Keratinocyte (primary cell): ENCODE results near the gene OXNAD1. TPM values are rescaled to one million over a fixed set of nuclear protein-coding genes. Genes with fewer than 3 reads are reported as not detected.

Source experiments
- DNase-seq: peaks from one replicate; pipeline ENCODE4 v3.0.0-alpha.2; 2011; ENCODE audit warnings: low read depth, missing footprints, low spot score
- FAIRE-seq: peaks from 2 replicates; lab custom pipeline; 2011; peaks lifted over from hg19 to GRCh38; lab: Jason Lieb, UNC
- H2AFZ ChIP-seq: 2 replicates; pipeline ENCODE4 v1.6.0; 2012; ENCODE audit warnings: low read length, control low read depth, inconsistent platforms; ENCODE audit not compliant: control insufficient read depth
- H3K27ac ChIP-seq: 2 replicates; pipeline ENCODE4 v1.5.1; 2011; ENCODE audit warnings: low read length; ENCODE audit not compliant: control insufficient read depth, insufficient read depth
- H3K27me3 ChIP-seq: 3 replicates; pipeline ENCODE4 v1.6.0; 2011; ENCODE audit warnings: low read length; ENCODE audit not compliant: control insufficient read depth, insufficient read depth; ENCODE audit errors: extremely low read depth
- H3K36me3 ChIP-seq, 2 experiments: 2 replicates in 1 of 2; 3 replicates in 1 of 2; pipeline ENCODE4 v1.5.1; 2011; ENCODE audit warnings: low read length in 2 of 2, mild to moderate bottlenecking in 1 of 2; ENCODE audit not compliant: control insufficient read depth in 2 of 2, insufficient read depth in 2 of 2; ENCODE audit errors: extremely low read depth in 1 of 2
- H3K4me1 ChIP-seq: 3 replicates; pipeline ENCODE4 v1.5.1; 2011; ENCODE audit warnings: low read length; ENCODE audit not compliant: control insufficient read depth, insufficient read depth; ENCODE audit errors: extremely low read depth
- H3K4me2 ChIP-seq: 3 replicates; pipeline ENCODE4 v1.6.0; 2011; ENCODE audit warnings: low read depth, low read length; ENCODE audit not compliant: control insufficient read depth, insufficient read depth; ENCODE audit errors: extremely low read depth
- H3K4me3 ChIP-seq, 3 experiments: fragments of 200-600 bp in 1 of 3; sonication (generic) in 1 of 3; 2 replicates in 2 of 3; 3 replicates in 1 of 3; pipeline ENCODE4 v1.5.1; 2011 to 2016; ENCODE audit warnings: low read length in 3 of 3, mild to moderate bottlenecking in 3 of 3, control low read depth in 2 of 3, inconsistent platforms in 1 of 3, low read depth in 1 of 3, mixed read lengths in 1 of 3, mixed run types in 1 of 3, moderate library complexity in 1 of 3; ENCODE audit not compliant: control insufficient read depth in 2 of 3, insufficient read depth in 2 of 3; ENCODE audit errors: extremely low read depth in 1 of 3
- H3K79me2 ChIP-seq: 2 replicates; pipeline ENCODE4 v1.6.0; 2012; ENCODE audit warnings: low read length; ENCODE audit not compliant: control insufficient read depth, insufficient read depth
- H3K9ac ChIP-seq: 3 replicates; pipeline ENCODE4 v1.6.0; 2011; ENCODE audit warnings: low read length; ENCODE audit not compliant: control insufficient read depth, insufficient read depth; ENCODE audit errors: extremely low read depth
- H3K9me1 ChIP-seq: 3 replicates; pipeline ENCODE4 v1.6.0; 2011; ENCODE audit warnings: low read length; ENCODE audit not compliant: control insufficient read depth, insufficient read depth; ENCODE audit errors: extremely low read depth
- H3K9me3 ChIP-seq: 2 replicates; pipeline ENCODE4 v1.5.1; 2012; ENCODE audit warnings: low read depth, low read length; ENCODE audit not compliant: control insufficient read depth
- H4K20me1 ChIP-seq: 3 replicates; pipeline ENCODE4 v1.6.0; 2011; ENCODE audit warnings: low read length; ENCODE audit not compliant: control insufficient read depth, insufficient read depth; ENCODE audit errors: extremely low read depth
- EZH2 ChIP-seq: IDR thresholded peaks from one replicate; pipeline ENCODE4 v1.6.1; 2012; ENCODE audit warnings: inconsistent platforms, mild to moderate bottlenecking, low read length, moderate library complexity
- dilution Hi-C: fragments of 300-500 bp; cut with MboI; formaldehyde crosslinking; loops from one replicate; pipeline ENCODE4 v1.7.0; 2020; ENCODE audit warnings: low sequenced_read_pairs; ENCODE audit not compliant: extremely low pct_ligation_motif_present
- polyA plus RNA-seq, 5 experiments: library from polyadenylated mRNA; depleted of rRNA in 3 of 5; stranded (reverse) in 3 of 5; stranded (forward) in 1 of 5; unstranded in 1 of 5; fragments of >200 nt; gene quantifications; 1 replicate in 1 of 5; 2 replicates in 3 of 5; 3 replicates in 1 of 5; pipeline versions ENCODE4 v1.2.1 to v1.2.3, GENCODE V29; 2011 to 2012; ENCODE audit warnings: missing spikeins in 2 of 5, low read depth in 1 of 5, low replicate concordance in 1 of 5
- TF ChIP-seq, protein P1 (sequence below), 3 experiments: IDR thresholded peaks in 1 of 3; conservative IDR thresholded peaks in 1 of 3; optimal IDR thresholded peaks in 1 of 3; 2 replicates in 2 of 3; 3 replicates in 1 of 3; pipeline versions ENCODE3 to v1.5.1; 2011; ENCODE audit warnings: low read length in 3 of 3, mild to moderate bottlenecking in 3 of 3, moderate library complexity in 2 of 3, control low read depth in 1 of 3, inconsistent platforms in 1 of 3; ENCODE audit not compliant: insufficient read depth in 2 of 3; ENCODE audit errors: extremely low read depth in 1 of 3

OXNAD1 gene
- polyA plus RNA-seq, 1 donor (not counting 4 experiments of a cell fraction or from before 2014, with no cell fraction given) = 15.2 TPM

DNA sequence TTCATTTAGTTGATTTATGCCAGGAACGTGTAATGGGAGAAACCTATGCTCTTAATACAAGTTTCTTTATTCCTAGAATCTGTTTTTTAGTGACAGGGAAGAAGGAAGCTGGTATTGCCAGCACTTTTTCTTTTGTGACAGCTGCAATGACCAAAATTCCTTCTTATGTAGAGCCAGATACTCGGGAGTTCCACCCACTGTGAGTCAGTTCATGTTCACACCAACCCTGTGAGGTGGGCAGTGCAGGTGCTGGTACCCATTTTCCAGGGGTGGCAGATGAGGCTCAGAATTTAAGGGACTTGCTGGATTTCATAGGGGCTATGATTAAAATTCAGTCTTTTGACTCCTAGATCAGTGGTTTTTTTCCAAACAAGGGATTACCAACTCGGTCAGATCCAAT is 34.7 kb downstream of the OXNAD1 start:
- Histone ChIP-seq H3K36me3 (peaks cover 11 to 24% of the 10 kb centered on the region in 2 experiments), H3K4me2 (no peak overlapping the region), H3K27me3 (no peaks in the 10 kb centered on the region), H3K4me1 (no peaks in the 10 kb centered on the region), H2AFZ (no peak overlapping the region), H3K4me3 (no peak overlapping the region), H3K9me3 (no peaks in the 10 kb centered on the region), H3K27ac (no peak overlapping the region), H3K9ac (no peak overlapping the region), H4K20me1 (no peaks in the 10 kb centered on the region), H3K79me2 (no peaks in the 10 kb centered on the region), H3K9me1 (no peaks in the 10 kb centered on the region)
- TF ChIP-seq, protein P1, sequence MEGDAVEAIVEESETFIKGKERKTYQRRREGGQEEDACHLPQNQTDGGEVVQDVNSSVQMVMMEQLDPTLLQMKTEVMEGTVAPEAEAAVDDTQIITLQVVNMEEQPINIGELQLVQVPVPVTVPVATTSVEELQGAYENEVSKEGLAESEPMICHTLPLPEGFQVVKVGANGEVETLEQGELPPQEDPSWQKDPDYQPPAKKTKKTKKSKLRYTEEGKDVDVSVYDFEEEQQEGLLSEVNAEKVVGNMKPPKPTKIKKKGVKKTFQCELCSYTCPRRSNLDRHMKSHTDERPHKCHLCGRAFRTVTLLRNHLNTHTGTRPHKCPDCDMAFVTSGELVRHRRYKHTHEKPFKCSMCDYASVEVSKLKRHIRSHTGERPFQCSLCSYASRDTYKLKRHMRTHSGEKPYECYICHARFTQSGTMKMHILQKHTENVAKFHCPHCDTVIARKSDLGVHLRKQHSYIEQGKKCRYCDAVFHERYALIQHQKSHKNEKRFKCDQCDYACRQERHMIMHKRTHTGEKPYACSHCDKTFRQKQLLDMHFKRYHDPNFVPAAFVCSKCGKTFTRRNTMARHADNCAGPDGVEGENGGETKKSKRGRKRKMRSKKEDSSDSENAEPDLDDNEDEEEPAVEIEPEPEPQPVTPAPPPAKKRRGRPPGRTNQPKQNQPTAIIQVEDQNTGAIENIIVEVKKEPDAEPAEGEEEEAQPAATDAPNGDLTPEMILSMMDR (optimal IDR thresholded peaks at IDR 0.05 in 1 of 3, IDR thresholded peaks at IDR 0.05 in 1 of 3, conservative IDR thresholded peaks at IDR 0.05 in 1 of 3; ENCODE audit: extremely low read depth in 1 of 3, insufficient read depth in 2 of 3, low read length in 3 of 3) = no peak
- TF ChIP-seq EZH2 = no peak
- no peak for DNase-seq
- no peak for FAIRE-seq
- dilution Hi-C loops = no loop called here

DNA sequence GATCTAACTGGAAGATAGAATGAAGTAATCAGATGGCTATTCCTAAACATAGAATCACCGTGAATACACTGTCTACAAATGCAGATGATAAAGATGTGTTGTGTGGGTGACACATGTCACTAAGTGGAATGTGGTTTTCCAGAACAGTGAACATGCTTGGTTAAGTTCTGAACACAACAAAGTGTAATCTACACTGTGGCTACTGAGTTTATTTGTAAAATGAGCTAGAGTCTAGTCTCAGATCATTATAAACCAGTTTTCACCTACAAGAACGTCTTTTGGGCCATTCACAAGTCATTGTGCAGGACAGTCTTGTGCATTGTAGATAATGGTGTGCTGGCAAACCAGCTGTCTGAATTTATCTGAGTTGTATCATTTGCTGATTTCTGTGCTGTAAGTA is 35.3 kb downstream of the OXNAD1 start:
- Histone ChIP-seq H3K27me3 (no peaks in the 10 kb centered on the region), H3K79me2 (no peaks in the 10 kb centered on the region), H3K9me3 (no peaks in the 10 kb centered on the region), H3K9ac (no peak overlapping the region), H3K4me2 (no peak overlapping the region), H3K36me3 (peaks cover 13 to 24% of the 10 kb centered on the region in 2 experiments), H4K20me1 (no peaks in the 10 kb centered on the region), H2AFZ (no peak overlapping the region), H3K4me3 (no peak overlapping the region), H3K9me1 (no peaks in the 10 kb centered on the region), H3K4me1 (no peaks in the 10 kb centered on the region), H3K27ac (no peak overlapping the region)
- no peak for FAIRE-seq
- dilution Hi-C loops = no loop called here
- no peak for DNase-seq
- TF ChIP-seq EZH2 = no peak
- TF ChIP-seq, protein P1 (optimal IDR thresholded peaks at IDR 0.05 in 1 of 3, IDR thresholded peaks at IDR 0.05 in 1 of 3, conservative IDR thresholded peaks at IDR 0.05 in 1 of 3; ENCODE audit: extremely low read depth in 1 of 3, insufficient read depth in 2 of 3, low read length in 3 of 3) = no peak
